HepG2 (cell line): ENCODE data around the gene SLC2A4. TPM values are rescaled to one million over a fixed set of nuclear protein-coding genes. Genes with fewer than 3 reads are reported as not detected.

ENCODE experiments used
- AGO1 ChIP-seq: fragments of 200-400 bp; formaldehyde crosslinking; IDR thresholded peaks from 2 replicates; pipeline ENCODE4 v1.6.1; 2017; ENCODE audit warnings: mild to moderate bottlenecking, low read depth, low read length, moderate library complexity; ENCODE audit not compliant: poor library complexity, severe bottlenecking
- ARNT2 ChIP-seq: sonication (generic); formaldehyde crosslinking; IDR thresholded peaks from 2 replicates; pipeline ENCODE4 v1.8.0; 2022; ENCODE audit warnings: mild to moderate bottlenecking, low read depth, missing genetic modification reagents, moderate library complexity
- ARNTL ChIP-seq: sonication (generic); formaldehyde crosslinking; IDR thresholded peaks from 2 replicates; pipeline ENCODE4 v1.4.0; 2020; ENCODE audit warnings: mild to moderate bottlenecking, missing genetic modification reagents
- EHMT2 ChIP-seq: fragments of 200-600 bp; sonication (generic); IDR thresholded peaks from 2 replicates; pipeline ENCODE4 v1.7.0; 2017; ENCODE audit warnings: antibody characterized with exemption, low read depth, low read length, borderline replicate concordance
- FOSL1 ChIP-seq: sonication (generic); formaldehyde crosslinking; IDR thresholded peaks from 2 replicates; pipeline ENCODE4 v1.9.0; 2021; ENCODE audit warnings: missing genetic modification reagents, borderline replicate concordance
- GATA4 ChIP-seq: sonication (generic); IDR thresholded peaks from 2 replicates; pipeline ENCODE4 v1.6.1; 2016; ENCODE audit warnings: antibody characterized with exemption, low read depth, borderline replicate concordance
- KIAA2018 ChIP-seq: sonication (generic); formaldehyde crosslinking; IDR thresholded peaks from 2 replicates; pipeline ENCODE4 v1.5.0; 2020; ENCODE audit warnings: mild to moderate bottlenecking, missing genetic modification reagents, borderline replicate concordance
- NKX3-1 ChIP-seq: sonication (generic); formaldehyde crosslinking; IDR thresholded peaks from 2 replicates; pipeline ENCODE4 v1.5.0; 2020; ENCODE audit warnings: missing genetic modification reagents
- PCBP1 ChIP-seq: fragments of 200-400 bp; formaldehyde crosslinking; IDR thresholded peaks from 2 replicates; pipeline ENCODE4 v1.6.1; 2017; ENCODE audit warnings: mild to moderate bottlenecking, low read depth, low read length, borderline replicate concordance
- RFX5 ChIP-seq: IDR thresholded peaks from 2 replicates; pipeline ENCODE4 v1.6.1; 2011; ENCODE audit warnings: low read depth, low read length, improper control_type of control experiment
- RNF2 ChIP-seq: fragments of 450-650 bp; conservative IDR thresholded peaks from 2 replicates; pipeline ENCODE4 v1.6.1; 2016; ENCODE audit warnings: low read depth
- SRF ChIP-seq: IDR thresholded peaks from 2 replicates; pipeline ENCODE4 v1.6.1; 2011; ENCODE audit warnings: mild to moderate bottlenecking, low read depth, low read length, moderate library complexity
- ZBED4 ChIP-seq: sonication (generic); formaldehyde crosslinking; IDR thresholded peaks from 2 replicates; pipeline ENCODE4 v1.4.0; 2020; ENCODE audit warnings: missing genetic modification reagents, borderline replicate concordance
- ZNF136 ChIP-seq: sonication (generic); formaldehyde crosslinking; IDR thresholded peaks from 2 replicates; pipeline ENCODE4 v1.8.1; 2022; ENCODE audit warnings: low read depth, mild to moderate bottlenecking, moderate library complexity, missing genetic modification reagents
- ZNF17 ChIP-seq: sonication (generic); formaldehyde crosslinking; IDR thresholded peaks from 2 replicates; pipeline ENCODE4 v1.5.0; 2020; ENCODE audit warnings: mild to moderate bottlenecking, missing genetic modification reagents
- ZNF607 ChIP-seq: sonication (generic); formaldehyde crosslinking; IDR thresholded peaks from 2 replicates; pipeline ENCODE4 v1.5.1; 2020; ENCODE audit warnings: missing genetic modification reagents, mild to moderate bottlenecking, borderline replicate concordance
- ZNF660 ChIP-seq: sonication (generic); formaldehyde crosslinking; IDR thresholded peaks from 2 replicates; pipeline ENCODE4 v1.5.1; 2020; ENCODE audit warnings: mild to moderate bottlenecking, low read depth, missing genetic modification reagents, borderline replicate concordance
- polyA plus RNA-seq, 8 experiments: library from polyadenylated mRNA; depleted of rRNA in 3 of 8; stranded (reverse) in 7 of 8; unstranded in 1 of 8; fragments of >200 nt; fragmentation: Illumina TruSeq in 4 of 8; extraction: Trizol in 4 of 8; gene quantifications; 2 replicates each; pipeline versions ENCODE4 v1.2.1 to v1.2.3, GENCODE V29; 2011 to 2016; ENCODE audit warnings: low read depth in 4 of 8, missing spikeins in 1 of 8, mixed read lengths in 1 of 8; ENCODE audit not compliant: insufficient read depth in 1 of 8
- total RNA-seq, 5 experiments: library from RNA; depleted of rRNA; stranded (reverse); fragments of >200 nt; fragmentation: Illumina TruSeq; extraction: Trizol; gene quantifications; 2 replicates each; pipeline ENCODE4 v1.2.3, GENCODE V29; 2016; ENCODE audit warnings: low read depth in 1 of 5

The SLC2A4 gene
- total and polyA plus RNA-seq, 2 of the 13 experiments (the other 11 are each of a cell fraction or from before 2014, with no cell fraction given) = 4.9 to 5.8 TPM

DNA sequence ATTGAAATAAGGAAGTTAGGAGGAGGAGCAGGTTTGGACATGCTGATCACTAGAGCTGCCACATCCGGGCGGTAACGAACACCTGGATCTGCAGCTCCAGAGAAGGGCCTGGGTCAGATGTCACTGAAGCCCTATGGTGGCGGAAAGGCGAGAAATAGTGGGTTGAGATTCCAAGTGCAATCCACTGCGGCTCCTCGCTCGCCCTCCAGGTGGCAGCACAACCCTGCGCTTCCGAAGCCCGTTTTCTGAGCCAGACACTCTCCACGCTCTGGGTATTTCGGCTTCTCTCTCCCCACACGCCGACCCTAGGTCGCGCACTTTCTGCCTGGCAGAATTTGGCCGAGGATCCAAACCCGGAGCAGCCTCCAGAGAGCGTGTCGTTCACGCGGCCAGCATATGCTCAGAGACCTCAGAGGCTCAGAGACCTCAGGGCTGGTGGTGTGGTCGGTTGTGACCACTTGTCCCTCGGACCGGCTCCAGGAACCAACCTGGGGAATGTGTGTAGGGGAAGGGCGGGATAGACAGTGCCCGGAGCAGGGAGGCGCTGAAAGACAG, 922 bp upstream of the SLC2A4 start (continued):
- TF ChIP-seq PCBP1 = no peak
- peak; percentile 64; the same call in 1 of the 2 replicates for TF ChIP-seq ZNF607 (CRISPR knock-in tag)
- no peak for TF ChIP-seq KIAA2018 (CRISPR knock-in tag)
- no peak; the same call in 1 of the 2 replicates for TF ChIP-seq RNF2
- TF ChIP-seq ZBED4 (CRISPR knock-in tag) = no peak
- no peak for TF ChIP-seq SRF
- TF ChIP-seq ZNF17 = no peak
- no peak for TF ChIP-seq NKX3-1 (CRISPR knock-in tag)
- no peak for TF ChIP-seq GATA4
- TF ChIP-seq AGO1 = no peak
- TF ChIP-seq ARNTL = no peak
- 0 out of 2 replicates have a peak, but pooled peaks have one; percentile 69 for TF ChIP-seq ZNF136 (CRISPR knock-in tag)
- no peak for TF ChIP-seq ZNF660 (CRISPR knock-in tag)
- no peak for TF ChIP-seq RFX5
- TF ChIP-seq ARNT2 (CRISPR knock-in tag) = peak; percentile 81
- TF ChIP-seq EHMT2 = no peak
- no peak for TF ChIP-seq FOSL1
